Neural progenitor cell (in vitro differentiated cells): ENCODE data around the gene LINGO1.

Experiments used
- CTCF ChIP-seq: fragments of 200-600 bp; sonication (generic); IDR thresholded peaks from 2 replicates; pipeline ENCODE4 v1.5.1; 2017; ENCODE audit warnings: antibody characterized with exemption, mild to moderate bottlenecking
- EZH2phosphoT487 ChIP-seq: fragments of 200-600 bp; sonication (generic); IDR thresholded peaks from 2 replicates; pipeline ENCODE4 v1.6.1; 2017; ENCODE audit warnings: antibody characterized with exemption

- TF ChIP-seq EZH2phosphoT487, result no peak
- no peak for TF ChIP-seq CTCF
Measured at GRCh38 chr15:77591968-77592613, 40.6 kb downstream of the LINGO1 start.
